GM23338 (cell line): Measurements from ENCODE around the gene L3MBTL1. TPM values are rescaled to one million over a fixed set of nuclear protein-coding genes. Genes with fewer than 3 reads are reported as not detected.

ENCODE experiments used
- ATAC-seq: fragments of 200-7000 bp; cut with Tn5 transposase; 3 replicates; pipeline ENCODE4 v1.9.1; 2020
- DNase-seq: peaks from one replicate; pipeline ENCODE4 v3.0.0-alpha.2; 2015; ENCODE audit warnings: low spot score
- H2AFZ ChIP-seq: fragments of 200-600 bp; sonication (generic); 2 replicates; pipeline ENCODE4 v1.8.0; 2016; ENCODE audit warnings: antibody characterized with exemption, mild to moderate bottlenecking, moderate library complexity
- H3F3A ChIP-seq: fragments of 200-600 bp; sonication (generic); replicated peaks from 2 replicates; pipeline ENCODE4 v1.8.0; 2017; ENCODE audit warnings: antibody characterized with exemption, mixed run types, low read depth
- H3K27ac ChIP-seq: fragments of 200-600 bp; sonication (generic); 2 replicates; pipeline ENCODE4 v1.6.1; 2016; ENCODE audit warnings: low read depth
- H3K27me3 ChIP-seq: fragments of 200-600 bp; sonication (generic); 2 replicates; pipeline ENCODE4 v1.8.0; 2016; ENCODE audit warnings: mild to moderate bottlenecking, mixed run types, moderate library complexity; ENCODE audit not compliant: insufficient read depth
- H3K36me3 ChIP-seq: fragments of 200-600 bp; sonication (generic); 2 replicates; pipeline ENCODE4 v1.8.0; 2016; ENCODE audit warnings: mild to moderate bottlenecking; ENCODE audit not compliant: insufficient read depth
- H3K4me1 ChIP-seq: fragments of 200-600 bp; sonication (generic); 2 replicates; pipeline ENCODE4 v1.8.0; 2016; ENCODE audit warnings: mild to moderate bottlenecking, moderate library complexity; ENCODE audit not compliant: insufficient read depth
- H3K4me2 ChIP-seq: fragments of 200-600 bp; sonication (generic); 2 replicates; pipeline ENCODE4 v1.7.1; 2017; ENCODE audit warnings: mixed run types
- H3K4me3 ChIP-seq: fragments of 200-600 bp; sonication (generic); 2 replicates; pipeline ENCODE4 v1.6.1; 2016; ENCODE audit warnings: mixed run types
- H3K79me2 ChIP-seq: fragments of 200-600 bp; sonication (generic); replicated peaks from 2 replicates; pipeline ENCODE4 v1.8.0; 2017; ENCODE audit warnings: mild to moderate bottlenecking; ENCODE audit not compliant: insufficient read depth
- H3K9me2 ChIP-seq: fragments of 200-600 bp; sonication (generic); 2 replicates; pipeline ENCODE4 v1.8.0; 2017; ENCODE audit not compliant: insufficient read depth
- H4K20me1 ChIP-seq: fragments of 200-600 bp; sonication (generic); replicated peaks from 2 replicates; pipeline ENCODE4 v1.8.0; 2017; ENCODE audit warnings: mild to moderate bottlenecking; ENCODE audit not compliant: insufficient read depth
- H3K27ac Mint-ChIP-seq: 2 replicates; pipeline ENCODE4 v1.8.0; 2020; ENCODE audit warnings: inconsistent platforms, mild to moderate bottlenecking, moderate library complexity, mixed read lengths
- H3K27me3 Mint-ChIP-seq: 3 replicates; pipeline ENCODE4 v1.8.0; 2022; ENCODE audit warnings: low read depth, mild to moderate bottlenecking, moderate library complexity, mixed read lengths, inconsistent platforms; ENCODE audit not compliant: insufficient read depth, poor library complexity
- H3K36me3 Mint-ChIP-seq: 3 replicates; pipeline ENCODE4 v1.8.0; 2021; ENCODE audit warnings: low read depth, mild to moderate bottlenecking, inconsistent platforms, moderate library complexity, mixed read lengths
- H3K4me1 Mint-ChIP-seq: 3 replicates; pipeline ENCODE4 v1.8.0; 2020; ENCODE audit warnings: mild to moderate bottlenecking, inconsistent platforms, mixed read lengths
- H3K4me3 Mint-ChIP-seq: 3 replicates; pipeline ENCODE4 v1.8.0; 2021; ENCODE audit warnings: moderate library complexity, mild to moderate bottlenecking, inconsistent platforms, mixed read lengths
- H3K9me3 Mint-ChIP-seq: 3 replicates; pipeline ENCODE4 v1.8.0; 2020; ENCODE audit warnings: moderate library complexity, mild to moderate bottlenecking, inconsistent platforms, mixed read lengths
- CREB1 ChIP-seq: fragments of 250-450 bp; sonication (Bioruptor Pico); IDR thresholded peaks from 2 replicates; pipeline ENCODE4 v1.5.0; 2020; ENCODE audit warnings: low read depth, mild to moderate bottlenecking, moderate library complexity
- EZH2phosphoT487 ChIP-seq: fragments of 200-600 bp; sonication (generic); IDR thresholded peaks from one replicate; pipeline ENCODE4 v1.8.1; 2018; ENCODE audit warnings: antibody characterized with exemption; ENCODE audit not compliant: unreplicated experiment
- JUNB ChIP-seq: IDR thresholded peaks from one replicate; pipeline ENCODE4 v1.6.1; 2016; ENCODE audit warnings: antibody characterized with exemption; ENCODE audit not compliant: unreplicated experiment
- NANOG ChIP-seq: IDR thresholded peaks from 2 replicates; pipeline ENCODE4 v1.6.1; 2016; ENCODE audit warnings: antibody characterized with exemption, borderline replicate concordance
- STAT1 ChIP-seq: IDR thresholded peaks from one replicate; pipeline ENCODE4 v1.6.1; 2016; ENCODE audit warnings: antibody characterized with exemption; ENCODE audit not compliant: unreplicated experiment
- ZNF114 ChIP-seq: fragments of 250-450 bp; sonication (Bioruptor Pico); IDR thresholded peaks from 2 replicates; pipeline ENCODE4 v1.5.0; 2020; ENCODE audit warnings: mild to moderate bottlenecking, moderate library complexity
- ZNF331 ChIP-seq: fragments of 250-450 bp; sonication (Bioruptor Pico); IDR thresholded peaks from 2 replicates; pipeline ENCODE4 v1.5.0; 2020; ENCODE audit warnings: low read depth, mild to moderate bottlenecking, moderate library complexity
- polyA plus RNA-seq: library from polyadenylated mRNA; unstranded; fragments of >200 nt; fragmentation: Nextera tagmentation; extraction: Ambion mirVana; gene quantifications from 2 replicates; pipeline ENCODE4 v1.2.1, GENCODE V29; 2016
- total RNA-seq: library from RNA; depleted of rRNA; stranded (reverse); fragments of >200 nt; shearing (Covaris generic); gene quantifications from 2 replicates; pipeline ENCODE4 v1.2.3, GENCODE V29; 2014
- TF ChIP-seq, protein P1 (sequence below): fragments of 250-450 bp; sonication (Bioruptor Pico); IDR thresholded peaks from 2 replicates; pipeline ENCODE4 v1.5.0; 2020; ENCODE audit warnings: mild to moderate bottlenecking, moderate library complexity
- TF ChIP-seq, protein P2 (sequence below), 2 experiments: fragments of 200-600 bp in 1 of 2; sonication (generic) in 1 of 2; conservative IDR thresholded peaks; 2 replicates each; pipeline versions ENCODE4 v1.5.1 to v1.6.1; 2016 to 2017; ENCODE audit warnings: antibody characterized with exemption in 2 of 2, low read depth in 2 of 2, mild to moderate bottlenecking in 2 of 2, moderate library complexity in 1 of 2

L3MBTL1 gene
- total and polyA plus RNA-seq, 2 experiments from 2014 or later = 6.5 to 33.6 TPM

DNA sequence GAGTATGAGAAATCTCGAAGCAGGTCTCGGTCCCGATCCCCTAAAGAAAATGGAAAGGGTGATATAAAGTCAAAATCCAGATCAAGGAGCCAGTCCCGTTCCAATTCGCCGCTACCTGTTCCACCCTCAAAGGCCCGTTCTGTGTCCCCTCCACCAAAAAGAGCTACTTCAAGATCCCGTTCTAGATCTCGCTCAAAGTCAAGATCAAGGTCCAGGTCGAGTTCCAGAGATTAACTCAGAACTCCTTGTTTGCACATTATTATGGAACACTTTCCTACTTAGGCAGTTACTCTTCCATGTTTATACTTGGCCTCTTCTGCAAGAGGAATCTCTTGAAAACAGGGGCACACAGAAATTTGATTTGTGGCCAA is 46.7 kb upstream of the L3MBTL1 start:
- Mint-ChIP-seq H3K27ac (peak overlapping the region; percentile 69; the same call in 1 of the 2 replicates), H3K27me3 (peaks cover 10% of the 10 kb centered on the region), H3K4me1 (peaks cover 11% of the 10 kb centered on the region), H3K9me3 (peaks cover 2% of the 10 kb centered on the region; the same call in 2 of the 3 replicates), H3K4me3 (peak overlapping the region; percentile 11; the same call in 1 of the 3 replicates), H3K36me3 (peaks cover 74% of the 10 kb centered on the region)
- Histone ChIP-seq H3F3A (peaks cover 7% of the 10 kb centered on the region; the same call in 1 of the 2 replicates), H3K4me2 (no peak overlapping the region), H3K27me3 (no peaks in the 10 kb centered on the region), H3K4me1 (no peaks in the 10 kb centered on the region), H3K4me3 (no peak overlapping the region), H3K36me3 (peaks cover 53% of the 10 kb centered on the region), H3K9me2 (peaks cover 3% of the 10 kb centered on the region; the same call in 1 of the 2 replicates), H3K79me2 (peaks cover 33% of the 10 kb centered on the region), H4K20me1 (peaks cover 24% of the 10 kb centered on the region), H2AFZ (no peak overlapping the region), H3K27ac (no peak overlapping the region)
- no peak for ATAC-seq
- TF ChIP-seq JUNB (no peak), STAT1 (no peak), ZNF331 (CRISPR knock-in tag) (no peak), EZH2phosphoT487 (no peak), NANOG (no peak), CREB1 (CRISPR knock-in tag) (no peak), ZNF114 (CRISPR knock-in tag) (no peak)
- TF ChIP-seq, protein P1, sequence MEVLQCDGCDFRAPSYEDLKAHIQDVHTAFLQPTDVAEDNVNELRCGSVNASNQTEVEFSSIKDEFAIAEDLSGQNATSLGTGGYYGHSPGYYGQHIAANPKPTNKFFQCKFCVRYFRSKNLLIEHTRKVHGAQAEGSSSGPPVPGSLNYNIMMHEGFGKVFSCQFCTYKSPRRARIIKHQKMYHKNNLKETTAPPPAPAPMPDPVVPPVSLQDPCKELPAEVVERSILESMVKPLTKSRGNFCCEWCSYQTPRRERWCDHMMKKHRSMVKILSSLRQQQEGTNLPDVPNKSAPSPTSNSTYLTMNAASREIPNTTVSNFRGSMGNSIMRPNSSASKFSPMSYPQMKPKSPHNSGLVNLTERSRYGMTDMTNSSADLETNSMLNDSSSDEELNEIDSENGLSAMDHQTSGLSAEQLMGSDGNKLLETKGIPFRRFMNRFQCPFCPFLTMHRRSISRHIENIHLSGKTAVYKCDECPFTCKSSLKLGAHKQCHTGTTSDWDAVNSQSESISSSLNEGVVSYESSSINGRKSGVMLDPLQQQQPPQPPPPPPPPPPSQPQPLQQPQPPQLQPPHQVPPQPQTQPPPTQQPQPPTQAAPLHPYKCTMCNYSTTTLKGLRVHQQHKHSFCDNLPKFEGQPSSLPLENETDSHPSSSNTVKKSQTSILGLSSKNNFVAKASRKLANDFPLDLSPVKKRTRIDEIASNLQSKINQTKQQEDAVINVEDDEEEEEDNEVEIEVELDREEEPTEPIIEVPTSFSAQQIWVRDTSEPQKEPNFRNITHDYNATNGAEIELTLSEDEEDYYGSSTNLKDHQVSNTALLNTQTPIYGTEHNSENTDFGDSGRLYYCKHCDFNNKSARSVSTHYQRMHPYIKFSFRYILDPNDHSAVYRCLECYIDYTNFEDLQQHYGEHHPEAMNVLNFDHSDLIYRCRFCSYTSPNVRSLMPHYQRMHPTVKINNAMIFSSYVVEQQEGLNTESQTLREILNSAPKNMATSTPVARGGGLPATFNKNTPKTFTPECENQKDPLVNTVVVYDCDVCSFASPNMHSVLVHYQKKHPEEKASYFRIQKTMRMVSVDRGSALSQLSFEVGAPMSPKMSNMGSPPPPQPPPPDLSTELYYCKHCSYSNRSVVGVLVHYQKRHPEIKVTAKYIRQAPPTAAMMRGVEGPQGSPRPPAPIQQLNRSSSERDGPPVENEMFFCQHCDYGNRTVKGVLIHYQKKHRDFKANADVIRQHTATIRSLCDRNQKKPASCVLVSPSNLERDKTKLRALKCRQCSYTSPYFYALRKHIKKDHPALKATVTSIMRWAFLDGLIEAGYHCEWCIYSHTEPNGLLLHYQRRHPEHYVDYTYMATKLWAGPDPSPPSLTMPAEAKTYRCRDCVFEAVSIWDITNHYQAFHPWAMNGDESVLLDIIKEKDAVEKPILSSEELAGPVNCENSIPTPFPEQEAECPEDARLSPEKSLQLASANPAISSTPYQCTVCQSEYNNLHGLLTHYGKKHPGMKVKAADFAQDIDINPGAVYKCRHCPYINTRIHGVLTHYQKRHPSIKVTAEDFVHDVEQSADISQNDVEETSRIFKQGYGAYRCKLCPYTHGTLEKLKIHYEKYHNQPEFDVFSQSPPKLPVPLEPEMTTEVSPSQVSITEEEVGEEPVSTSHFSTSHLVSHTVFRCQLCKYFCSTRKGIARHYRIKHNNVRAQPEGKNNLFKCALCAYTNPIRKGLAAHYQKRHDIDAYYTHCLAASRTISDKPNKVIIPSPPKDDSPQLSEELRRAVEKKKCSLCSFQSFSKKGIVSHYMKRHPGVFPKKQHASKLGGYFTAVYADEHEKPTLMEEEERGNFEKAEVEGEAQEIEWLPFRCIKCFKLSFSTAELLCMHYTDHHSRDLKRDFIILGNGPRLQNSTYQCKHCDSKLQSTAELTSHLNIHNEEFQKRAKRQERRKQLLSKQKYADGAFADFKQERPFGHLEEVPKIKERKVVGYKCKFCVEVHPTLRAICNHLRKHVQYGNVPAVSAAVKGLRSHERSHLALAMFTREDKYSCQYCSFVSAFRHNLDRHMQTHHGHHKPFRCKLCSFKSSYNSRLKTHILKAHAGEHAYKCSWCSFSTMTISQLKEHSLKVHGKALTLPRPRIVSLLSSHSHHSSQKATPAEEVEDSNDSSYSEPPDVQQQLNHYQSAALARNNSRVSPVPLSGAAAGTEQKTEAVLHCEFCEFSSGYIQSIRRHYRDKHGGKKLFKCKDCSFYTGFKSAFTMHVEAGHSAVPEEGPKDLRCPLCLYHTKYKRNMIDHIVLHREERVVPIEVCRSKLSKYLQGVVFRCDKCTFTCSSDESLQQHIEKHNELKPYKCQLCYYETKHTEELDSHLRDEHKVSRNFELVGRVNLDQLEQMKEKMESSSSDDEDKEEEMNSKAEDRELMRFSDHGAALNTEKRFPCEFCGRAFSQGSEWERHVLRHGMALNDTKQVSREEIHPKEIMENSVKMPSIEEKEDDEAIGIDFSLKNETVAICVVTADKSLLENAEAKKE (CRISPR knock-in tag) = no peak
- TF ChIP-seq, protein P2, sequence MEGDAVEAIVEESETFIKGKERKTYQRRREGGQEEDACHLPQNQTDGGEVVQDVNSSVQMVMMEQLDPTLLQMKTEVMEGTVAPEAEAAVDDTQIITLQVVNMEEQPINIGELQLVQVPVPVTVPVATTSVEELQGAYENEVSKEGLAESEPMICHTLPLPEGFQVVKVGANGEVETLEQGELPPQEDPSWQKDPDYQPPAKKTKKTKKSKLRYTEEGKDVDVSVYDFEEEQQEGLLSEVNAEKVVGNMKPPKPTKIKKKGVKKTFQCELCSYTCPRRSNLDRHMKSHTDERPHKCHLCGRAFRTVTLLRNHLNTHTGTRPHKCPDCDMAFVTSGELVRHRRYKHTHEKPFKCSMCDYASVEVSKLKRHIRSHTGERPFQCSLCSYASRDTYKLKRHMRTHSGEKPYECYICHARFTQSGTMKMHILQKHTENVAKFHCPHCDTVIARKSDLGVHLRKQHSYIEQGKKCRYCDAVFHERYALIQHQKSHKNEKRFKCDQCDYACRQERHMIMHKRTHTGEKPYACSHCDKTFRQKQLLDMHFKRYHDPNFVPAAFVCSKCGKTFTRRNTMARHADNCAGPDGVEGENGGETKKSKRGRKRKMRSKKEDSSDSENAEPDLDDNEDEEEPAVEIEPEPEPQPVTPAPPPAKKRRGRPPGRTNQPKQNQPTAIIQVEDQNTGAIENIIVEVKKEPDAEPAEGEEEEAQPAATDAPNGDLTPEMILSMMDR (conservative IDR thresholded peaks at IDR 0.05; ENCODE audit: low read depth in 2 of 2) = no peak
- no peak for DNase-seq
